A549 treated with ZK216348 at 1 μM for 4 hours (cell line): ENCODE results near the gene OR1E2. TPM values are rescaled to one million over a fixed set of nuclear protein-coding genes. Genes with fewer than 3 reads are reported as not detected.

Experiments
- total RNA-seq: library from RNA; stranded (reverse); fragments of 200-300 nt; extraction: Qiagen RNA extraction; gene quantifications from 5 replicates; pipeline ENCODE4 v1.2.3, GENCODE V29; 2022; ENCODE audit warnings: low read depth

OR1E2 gene, protein sequence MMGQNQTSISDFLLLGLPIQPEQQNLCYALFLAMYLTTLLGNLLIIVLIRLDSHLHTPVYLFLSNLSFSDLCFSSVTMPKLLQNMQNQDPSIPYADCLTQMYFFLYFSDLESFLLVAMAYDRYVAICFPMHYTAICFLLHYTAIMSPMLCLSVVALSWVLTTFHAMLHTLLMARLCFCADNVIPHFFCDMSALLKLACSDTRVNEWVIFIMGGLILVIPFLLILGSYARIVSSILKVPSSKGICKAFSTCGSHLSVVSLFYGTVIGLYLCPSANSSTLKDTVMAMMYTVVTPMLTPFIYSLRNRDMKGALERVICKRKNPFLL
- total RNA-seq, result not detected in 5 replicates

DNA sequence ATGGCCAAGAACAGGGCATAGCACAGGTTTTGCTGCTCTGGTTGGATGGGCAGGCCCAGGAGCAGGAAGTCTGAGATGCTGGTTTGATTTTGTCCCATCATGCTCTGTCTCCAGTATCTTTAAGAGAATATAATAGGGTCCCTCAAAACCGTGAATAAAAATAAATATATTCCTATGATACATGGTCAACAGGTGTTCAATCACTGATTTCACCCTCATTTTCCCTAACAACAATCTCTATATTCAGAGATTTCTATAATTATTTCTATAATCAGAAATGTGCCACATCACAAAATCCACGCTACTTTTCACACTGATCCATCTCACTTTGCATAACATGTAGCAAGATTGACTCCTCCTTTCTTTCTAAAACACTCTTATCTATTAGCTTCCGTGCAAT is at the start of gene OR1E2:
Gene OR1E2, minus strand, starts transcription at position 101 of the 400 bp plus-strand sequence. Its CDS starts 0 bp downstream, at position 101.

DNA sequence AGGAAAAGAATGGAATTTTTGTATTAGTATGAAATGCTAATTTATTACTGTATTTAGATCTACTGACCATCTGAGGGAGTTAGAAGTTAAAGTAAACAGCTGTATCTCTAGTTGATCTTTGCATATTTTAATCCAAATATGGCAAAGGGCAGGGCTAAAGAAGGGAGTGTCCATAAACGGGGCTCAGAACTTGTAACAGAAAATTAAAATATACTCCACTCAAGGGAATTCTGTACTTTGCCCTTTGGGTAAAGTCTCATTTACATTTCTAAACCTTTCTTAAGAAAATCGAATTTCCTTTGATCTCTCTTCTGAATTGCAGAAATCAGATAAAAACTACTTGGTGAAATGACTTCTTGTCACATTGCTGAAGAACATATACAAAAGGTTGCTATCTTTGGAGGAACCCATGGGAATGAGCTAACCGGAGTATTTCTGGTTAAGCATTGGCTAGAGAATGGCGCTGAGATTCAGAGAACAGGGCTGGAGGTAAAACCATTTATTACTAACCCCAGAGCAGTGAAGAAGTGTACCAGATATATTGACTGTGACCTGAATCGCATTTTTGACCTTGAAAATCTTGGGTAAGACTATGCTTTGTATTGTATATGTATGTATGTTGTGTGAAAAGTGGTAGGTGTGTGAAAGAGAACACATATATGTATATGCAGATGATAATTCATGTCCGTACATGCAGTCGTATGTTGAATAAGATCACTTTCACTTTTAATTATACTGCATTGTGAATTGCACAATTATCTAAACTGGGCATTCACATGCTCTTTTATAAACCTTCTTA is 42.4 kb upstream of the OR1E2 start, which contains the start of gene ASPA:
Gene ASPA, plus strand, starts transcription at position 186 of the 799 bp plus-strand sequence. Its CDS starts 163 bp downstream, at position 349.

DNA sequence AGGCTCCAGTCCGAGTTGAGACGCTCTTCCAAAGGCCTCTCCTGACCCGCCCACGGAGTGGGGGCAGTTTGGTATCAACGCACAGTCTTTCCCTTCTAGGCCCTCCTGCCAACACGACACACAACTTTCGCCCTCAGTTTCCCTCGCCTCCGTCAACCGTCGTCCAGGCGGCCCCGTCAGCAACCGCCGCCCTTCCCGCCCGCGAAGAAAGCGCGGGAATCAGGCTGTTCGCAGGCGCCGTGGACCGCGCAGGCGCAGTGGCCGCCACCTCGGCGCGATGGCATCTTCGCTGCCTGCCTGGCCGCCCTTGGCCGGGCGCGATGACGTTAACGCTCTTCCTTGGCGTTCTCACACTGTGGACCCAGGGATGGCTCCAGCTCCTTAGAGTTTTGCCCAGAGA is 38.0 kb upstream of the OR1E2 start, which contains the start of gene SPATA22:
Gene SPATA22, minus strand, starts transcription at position 221 of the 400 bp plus-strand sequence. CDS start 2,494 bp downstream, outside the sequence.

DNA sequence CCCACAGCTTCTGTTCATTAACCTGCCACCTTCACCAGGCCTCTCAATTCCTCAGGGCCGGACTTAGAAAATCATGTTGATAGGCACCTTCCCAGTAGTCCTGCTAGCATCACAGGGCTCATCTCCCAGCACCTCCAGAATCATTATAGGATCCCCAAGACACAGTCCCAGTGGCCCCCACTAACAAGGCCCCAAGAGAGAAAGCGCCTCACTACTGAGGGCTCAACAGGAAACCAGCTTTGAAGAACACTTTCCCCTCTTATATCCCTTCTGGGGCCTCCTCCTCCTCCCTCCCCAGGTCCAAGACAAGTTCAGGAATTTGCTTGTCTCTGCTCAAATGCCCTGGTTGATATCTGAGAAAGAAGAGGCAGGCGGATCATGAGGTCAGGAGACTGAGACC is 22.6 kb downstream of the OR1E2 start, which contains the start of gene OR3A3:
Gene OR3A3, plus strand, starts transcription at position 301 of the 400 bp plus-strand sequence.

DNA sequence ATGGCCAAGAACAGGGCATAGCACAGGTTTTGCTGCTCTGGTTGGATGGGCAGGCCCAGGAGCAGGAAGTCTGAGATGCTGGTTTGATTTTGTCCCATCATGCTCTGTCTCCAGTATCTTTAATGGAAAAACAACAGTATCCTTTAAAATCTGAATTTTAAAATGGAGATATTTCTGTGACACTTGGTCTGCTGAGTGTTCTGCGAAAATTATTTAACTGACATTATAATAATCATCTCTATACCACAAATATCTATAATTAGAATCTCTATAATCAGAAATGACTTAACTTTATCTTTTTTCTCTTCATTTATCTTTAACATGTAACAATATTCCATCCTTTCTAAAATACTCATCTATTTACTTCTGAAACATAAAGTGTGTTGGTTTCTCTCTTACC is 35.3 kb downstream of the OR1E2 start, which contains the start of gene OR1E1:
Gene OR1E1, minus strand, starts transcription at position 101 of the 400 bp plus-strand sequence. Its CDS starts 0 bp downstream, at position 101.

DNA sequence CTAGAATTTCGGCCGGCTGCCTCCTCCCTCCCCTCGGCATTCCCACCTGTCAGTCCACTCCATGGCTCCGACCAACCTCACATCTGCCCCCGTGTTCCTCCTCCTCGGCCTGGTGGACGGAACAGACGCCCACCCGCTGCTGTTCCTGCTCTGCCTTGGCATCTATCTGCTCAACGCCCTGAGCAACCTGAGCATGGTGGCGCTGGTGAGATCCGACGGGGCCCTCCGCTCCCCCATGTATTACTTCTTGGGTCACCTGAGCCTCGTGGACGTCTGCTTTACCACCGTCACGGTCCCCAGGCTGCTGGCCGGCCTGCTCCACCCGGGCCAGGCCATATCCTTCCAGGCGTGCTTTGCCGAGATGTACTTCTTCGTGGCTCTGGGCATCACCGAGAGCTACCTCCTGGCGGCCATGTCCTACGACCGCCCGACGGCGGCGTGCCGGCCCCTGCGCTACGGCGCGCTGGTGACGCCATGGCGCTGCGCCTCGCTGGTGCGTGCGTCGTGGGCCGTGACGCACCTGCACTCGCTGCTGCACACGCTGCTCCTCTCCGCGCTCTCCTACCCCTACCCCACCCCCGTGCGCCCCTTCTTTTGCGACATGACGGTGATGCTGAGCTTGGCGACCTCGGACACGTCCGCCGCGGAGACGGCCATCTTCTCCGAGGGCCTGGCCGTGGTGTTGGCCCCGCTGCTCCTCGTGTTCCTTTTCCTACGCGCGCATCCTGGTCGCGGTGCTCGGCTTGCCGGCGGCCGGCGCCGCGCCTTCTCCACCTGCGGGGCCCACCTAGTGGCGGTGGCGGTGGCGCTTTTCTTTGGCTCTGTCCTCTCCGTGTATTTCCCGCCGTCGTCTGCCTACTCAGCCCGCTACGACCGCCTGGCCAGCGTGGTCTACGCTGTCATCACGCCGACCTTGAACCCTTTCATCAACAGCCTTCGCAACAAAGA is 47.5 kb downstream of the OR1E2 start, which contains the start of gene OR3A2:
Gene OR3A2, minus strand, starts transcription at position 440 of the 948 bp plus-strand sequence.

Other genes with a start within 250 kb of the OR1E2 start
- gene OR1A2, start 236.3 kb downstream of the OR1E2 start, total RNA-seq, result not detected in 5 replicates
- not detected in 5 replicates for gene OR1A1, start 226.2 kb downstream of the OR1E2 start, total RNA-seq
- not detected in 5 replicates for gene OR3A1, start 135.5 kb downstream of the OR1E2 start, total RNA-seq
- gene OR3A2, start 47.5 kb downstream of the OR1E2 start, total RNA-seq, result not detected in 5 replicates
- gene OR1E1, start 35.4 kb downstream of the OR1E2 start, total RNA-seq, result not detected in 5 replicates
- 0.07 TPM in 1 of 5 replicates, not detected in the others for gene OR3A3, start 22.5 kb downstream of the OR1E2 start, total RNA-seq
- gene SPATA22, start 38.0 kb upstream of the OR1E2 start, total RNA-seq, result not detected in 5 replicates
- gene ASPA, start 42.2 kb upstream of the OR1E2 start, total RNA-seq, result not detected in 5 replicates
- gene TRPV3, start 124.0 kb upstream of the OR1E2 start, total RNA-seq, result 0.15 to 0.92 TPM (median 0.33 TPM) in 5 replicates
- gene TRPV1, start 175.6 kb upstream of the OR1E2 start, total RNA-seq, result 3.9 to 5.3 TPM (median 4.9 TPM) in 5 replicates
- 10.5 to 17.7 TPM (median 16.4 TPM) in 5 replicates for gene SHPK, start 202.4 kb upstream of the OR1E2 start, total RNA-seq
- gene CTNS, start 202.9 kb upstream of the OR1E2 start, total RNA-seq, result 11.8 to 16.0 TPM (median 13.6 TPM) in 5 replicates
- 273 to 364 TPM (median 322 TPM) in 5 replicates for gene TAX1BP3, start 234.7 kb upstream of the OR1E2 start, total RNA-seq
- 114 to 166 TPM (median 151 TPM) in 5 replicates for gene EMC6, start 235.0 kb upstream of the OR1E2 start, total RNA-seq